ELR (cell line): ENCODE data around the gene PLP2.
"Not testable (repeated sequence)": the region's sequence is repeated elsewhere in the genome, so short reads cannot be mapped to it uniquely, and the experiment has no call there.

Experiments
- DNase-seq: peaks from one replicate; pipeline ENCODE4 v3.0.0-alpha.2; 2015; ENCODE audit warnings: low read depth

The PLP2 gene, protein sequence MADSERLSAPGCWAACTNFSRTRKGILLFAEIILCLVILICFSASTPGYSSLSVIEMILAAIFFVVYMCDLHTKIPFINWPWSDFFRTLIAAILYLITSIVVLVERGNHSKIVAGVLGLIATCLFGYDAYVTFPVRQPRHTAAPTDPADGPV

GRCh38 chrX:49171752-49172279, at the start of gene PLP2:
TSS of gene PLP2 (plus strand) at chrX:49171898. CDS start at chrX:49172001, 103 bp downstream.
- DNase-seq, result peak; percentile 79

DNA sequence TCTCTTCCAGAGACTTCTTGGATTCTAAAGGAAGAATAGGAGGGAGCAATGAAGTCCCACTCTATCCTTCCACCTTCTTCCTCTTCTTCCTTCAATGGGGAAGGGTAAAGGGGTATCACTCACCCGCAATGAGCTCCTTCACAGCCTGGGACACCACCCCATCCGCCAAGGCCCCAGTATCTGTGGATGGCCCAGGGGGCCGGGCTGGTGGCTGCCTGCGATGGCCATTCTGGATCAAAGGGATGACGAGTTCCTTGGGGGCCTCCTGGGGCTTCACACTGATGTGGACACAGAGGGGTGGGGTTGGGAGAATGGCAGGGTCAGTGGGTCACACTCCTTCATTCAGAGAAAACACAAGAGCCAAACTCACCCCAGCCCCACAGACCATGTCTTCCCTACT, 49.2 kb upstream of the PLP2 start:
- no peak for DNase-seq

- not testable (repeated sequence) for DNase-seq
Observed at GRCh38 chrX:49127742-49128258, 43.9 kb upstream of the PLP2 start.

GRCh38 chrX:49129427-49129826, 42.3 kb upstream of the PLP2 start:
- no peak for DNase-seq

- DNase-seq, result not testable (repeated sequence)
Observed at GRCh38 chrX:49132275-49132674, 39.4 kb upstream of the PLP2 start.

DNA sequence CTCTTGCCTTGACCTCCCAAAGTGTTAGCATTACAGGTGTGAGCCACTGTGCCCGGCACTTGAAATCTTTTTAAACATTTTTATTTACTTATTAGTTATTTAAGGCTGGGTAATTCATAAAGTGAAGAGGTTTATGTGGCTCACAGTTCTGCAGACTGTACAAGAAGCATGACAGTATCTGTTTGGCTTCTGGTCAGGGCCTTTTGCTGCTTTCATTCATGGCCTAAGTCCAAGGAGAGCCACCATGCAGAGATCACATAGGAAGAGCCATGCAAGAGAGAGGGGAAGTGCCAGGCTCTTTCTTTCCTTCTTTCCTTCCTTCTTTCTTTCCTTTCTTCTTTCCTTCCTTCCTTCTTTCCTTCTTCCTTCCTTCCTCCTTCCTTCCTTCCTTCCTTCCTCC, 37.9 kb upstream of the PLP2 start:
- DNase-seq, result no peak

DNA sequence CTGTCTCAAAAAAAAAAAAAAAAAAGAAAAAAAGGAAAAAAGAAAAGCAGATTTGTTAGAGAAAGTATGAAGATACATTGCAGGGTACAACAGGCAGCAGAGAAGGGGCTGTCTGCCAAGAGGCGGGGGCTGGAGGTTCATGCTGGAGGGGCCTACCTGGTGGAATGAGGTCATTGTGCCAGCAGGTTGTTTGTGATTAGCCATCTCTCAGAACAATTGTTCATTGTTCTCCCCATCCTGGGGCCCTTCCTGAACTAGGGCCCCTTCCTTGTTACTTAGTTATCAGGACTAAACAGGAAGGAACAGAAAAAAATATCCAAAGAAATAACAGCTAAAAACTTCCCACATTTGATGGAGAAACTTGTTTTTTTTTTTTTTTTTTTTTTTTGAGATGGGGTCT, 34.2 kb upstream of the PLP2 start:
- DNase-seq, result no peak

- no peak for DNase-seq
Observed at GRCh38 chrX:49139713-49140112, 32.0 kb upstream of the PLP2 start.

DNA sequence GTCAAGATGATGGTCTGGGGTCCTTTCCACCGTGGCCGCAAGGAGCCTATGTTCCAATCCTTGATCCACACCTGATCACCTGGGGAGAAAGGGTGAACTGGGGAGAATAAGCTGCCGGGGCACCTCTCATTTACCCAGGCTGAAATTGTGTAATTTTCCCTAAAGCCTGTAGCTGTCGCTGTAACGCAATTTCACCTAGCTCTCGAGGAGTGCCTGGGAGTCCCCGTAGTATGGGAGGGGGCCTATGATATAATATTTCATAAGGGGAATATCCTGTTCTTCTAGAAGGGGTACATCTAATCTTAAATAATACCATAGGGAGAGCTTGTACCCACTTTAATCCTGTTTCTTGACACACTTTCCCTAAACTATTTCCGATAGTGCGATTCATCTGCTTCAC, 29.4 kb upstream of the PLP2 start:
- peak; percentile 33 for DNase-seq

DNA sequence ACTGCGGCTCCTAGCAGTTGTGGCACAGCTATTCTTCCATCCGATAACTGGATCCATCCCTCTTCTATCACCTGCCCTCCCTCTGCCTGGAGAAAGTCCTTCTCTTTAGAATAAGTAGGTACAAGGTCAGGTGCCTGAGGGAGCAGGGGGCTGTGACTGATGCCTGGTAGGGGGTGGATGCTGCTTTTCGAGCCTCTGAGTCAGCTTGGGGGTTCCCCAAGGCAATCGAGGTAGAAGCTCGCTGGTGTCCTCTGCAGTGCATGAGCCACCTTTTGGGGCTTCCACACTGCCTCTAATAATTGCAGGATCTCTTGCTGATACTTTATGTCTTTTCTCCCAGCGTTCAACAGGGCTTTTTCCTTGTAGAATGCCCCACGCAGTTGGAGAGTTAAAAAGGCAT, 28.5 kb upstream of the PLP2 start:
- not testable (repeated sequence) for DNase-seq

DNA sequence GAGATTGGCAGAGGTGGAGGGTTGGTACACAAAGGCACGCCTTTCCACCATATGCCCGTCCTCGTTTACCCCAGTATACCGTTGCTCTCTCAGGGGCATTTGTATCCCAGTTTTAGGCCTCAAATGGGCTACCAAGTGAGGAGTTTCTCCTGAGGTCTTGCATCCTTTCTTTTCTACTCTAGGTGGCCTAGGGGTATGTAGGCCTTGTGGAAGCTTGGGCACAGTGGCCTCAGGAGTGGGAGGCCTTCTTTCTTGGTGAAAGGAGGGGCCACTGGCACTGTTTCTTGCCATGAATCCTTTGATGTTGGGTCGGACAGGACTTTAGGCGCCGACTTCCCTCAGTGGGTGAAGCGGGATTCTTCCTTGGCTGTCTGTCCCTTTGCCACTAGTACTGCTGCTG, 24.4 kb upstream of the PLP2 start:
- no peak for DNase-seq

DNA sequence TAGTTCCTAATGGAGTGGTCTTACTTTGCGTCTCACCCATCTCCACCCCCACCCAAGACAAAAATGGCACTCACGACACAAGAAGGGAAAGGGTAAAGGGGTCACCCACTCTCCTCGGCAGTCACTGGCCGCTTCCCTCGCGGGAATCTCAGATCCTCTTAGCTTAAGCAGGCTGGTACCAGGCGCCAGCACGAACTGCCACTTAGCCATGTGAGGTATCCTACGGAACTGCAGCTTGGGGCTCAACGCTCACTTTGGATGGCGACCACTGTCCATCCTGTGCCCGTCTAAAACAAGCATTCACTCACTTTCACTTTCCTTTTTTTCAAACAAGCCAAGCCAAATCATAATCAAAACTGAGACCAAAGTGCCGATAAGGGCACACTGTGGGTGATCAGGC, 23.8 kb upstream of the PLP2 start:
- no peak for DNase-seq

DNA sequence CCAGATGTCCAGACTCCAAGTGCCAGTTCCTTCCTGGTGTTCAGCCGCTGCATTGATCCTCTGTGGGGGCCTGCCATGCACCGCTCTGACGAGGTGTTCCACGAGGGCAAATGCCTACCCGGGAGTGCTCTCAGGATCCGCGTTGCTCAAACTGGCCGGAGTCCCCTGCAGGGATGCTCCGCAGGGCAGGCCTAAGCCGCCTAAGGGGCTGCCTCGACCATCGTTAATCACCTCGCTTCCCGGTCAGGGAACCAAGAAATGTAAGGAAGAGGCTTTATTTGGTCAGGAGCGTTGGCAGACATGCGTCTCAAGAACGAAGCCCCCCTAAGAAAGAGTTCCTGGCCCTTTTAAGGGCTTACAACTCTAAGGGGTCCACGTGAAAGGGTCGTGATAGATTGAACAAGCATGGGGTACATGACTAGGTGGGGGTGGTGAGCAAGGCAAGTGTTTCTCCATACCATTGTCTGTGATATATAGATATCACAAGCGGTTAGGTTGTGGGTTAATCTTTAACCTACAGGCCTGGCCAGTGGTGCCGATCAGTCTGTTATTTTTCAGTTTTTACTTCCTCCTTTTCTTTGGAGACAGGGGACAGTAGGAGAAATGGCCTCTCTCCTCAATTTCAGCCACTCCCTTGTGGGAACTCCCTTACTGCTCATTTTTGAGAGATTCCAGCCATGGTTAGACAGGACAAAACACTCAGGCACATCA, 23.2 kb upstream of the PLP2 start:
- DNase-seq, result not testable (repeated sequence)

DNA sequence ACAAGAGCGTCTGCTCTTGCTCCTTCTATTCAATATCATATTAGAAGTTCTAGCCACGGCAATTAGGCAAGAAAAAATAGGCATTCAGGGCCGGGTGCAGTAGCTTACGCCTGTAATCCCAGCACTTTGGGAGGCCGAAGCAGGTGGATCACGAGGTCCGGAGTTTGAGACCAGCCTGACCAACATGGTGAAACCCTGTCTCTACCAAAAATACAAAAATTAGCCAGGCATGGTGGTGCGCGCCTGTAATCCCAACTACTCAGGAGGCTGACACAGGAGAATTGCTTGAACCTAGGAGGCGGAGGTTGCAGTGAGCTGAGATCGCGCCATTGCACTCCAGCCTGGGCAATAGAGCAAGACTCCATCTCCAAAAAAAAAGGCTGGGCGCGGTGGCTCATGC, 22.4 kb upstream of the PLP2 start:
- not testable (repeated sequence) for DNase-seq

GRCh38 chrX:49153467-49153866, 18.2 kb upstream of the PLP2 start:
- DNase-seq, result no peak

GRCh38 chrX:49155243-49155899, 16.3 kb upstream of the PLP2 start:
- DNase-seq, result peak; percentile 78

DNA sequence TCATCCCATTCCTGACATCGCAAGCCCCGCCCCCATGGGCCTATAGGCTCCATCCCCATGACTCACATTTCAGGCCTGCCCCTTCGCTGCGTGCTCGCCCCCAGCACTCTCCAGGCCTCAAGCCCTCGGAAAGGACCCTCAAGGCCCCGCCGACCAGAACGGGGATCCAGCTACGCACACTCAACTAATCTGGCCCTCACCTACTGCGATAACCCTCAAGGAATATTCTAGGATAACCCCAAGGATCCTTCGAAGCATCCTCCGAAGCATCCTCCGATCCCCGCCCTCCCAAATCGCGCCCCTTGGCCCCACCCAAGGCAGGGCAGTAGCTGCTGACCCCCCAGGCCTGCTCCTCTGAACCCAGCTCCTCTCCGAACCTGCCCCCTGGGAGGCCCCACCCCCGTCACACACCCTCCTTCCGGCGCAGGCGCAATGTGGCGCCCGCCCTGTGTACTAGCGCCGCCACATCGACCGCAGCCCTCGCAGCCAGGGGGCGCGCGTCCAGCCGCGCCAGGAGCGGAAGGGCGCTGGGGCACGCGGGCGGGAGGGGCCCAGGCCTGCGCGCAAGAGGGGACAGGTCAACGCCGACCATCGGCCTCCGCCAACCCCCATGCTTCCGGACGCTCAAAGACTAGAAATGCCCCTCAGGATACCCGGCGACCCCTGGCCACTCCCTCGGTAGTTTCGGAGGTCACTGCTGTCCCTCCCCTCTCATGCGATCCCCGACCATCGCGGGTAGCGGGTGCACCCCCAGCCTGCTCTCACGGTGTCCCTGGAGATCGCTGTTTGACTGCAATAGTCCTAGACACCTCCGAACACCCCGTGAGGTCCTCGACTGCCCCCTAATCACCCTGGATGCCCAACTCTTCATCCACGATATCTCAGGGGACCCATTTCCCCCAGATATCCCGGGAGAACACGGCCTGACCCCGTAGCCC, 15.5 kb upstream of the PLP2 start:
- DNase-seq, result peak; percentile 92

DNA sequence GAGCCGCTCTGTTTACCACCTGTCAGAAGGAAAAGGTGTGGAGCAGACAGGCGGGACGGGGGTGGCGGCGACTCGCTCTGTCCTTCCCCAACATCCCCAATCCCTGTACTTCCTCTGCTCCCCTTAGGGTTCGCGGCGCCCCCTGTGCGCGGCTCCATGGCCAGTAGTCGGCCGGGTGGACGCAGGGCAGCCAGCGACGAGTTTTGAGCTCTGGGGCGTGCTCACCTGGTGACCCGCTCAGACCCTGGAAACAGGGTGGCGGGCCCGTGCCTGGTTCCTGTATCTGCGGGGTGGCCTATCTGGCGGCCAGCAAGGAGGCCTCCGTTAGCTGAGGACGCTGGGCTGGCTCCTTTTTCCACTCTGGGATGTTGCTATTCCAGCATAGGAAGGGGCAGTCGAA, 14.5 kb upstream of the PLP2 start:
- DNase-seq, result no peak

DNA sequence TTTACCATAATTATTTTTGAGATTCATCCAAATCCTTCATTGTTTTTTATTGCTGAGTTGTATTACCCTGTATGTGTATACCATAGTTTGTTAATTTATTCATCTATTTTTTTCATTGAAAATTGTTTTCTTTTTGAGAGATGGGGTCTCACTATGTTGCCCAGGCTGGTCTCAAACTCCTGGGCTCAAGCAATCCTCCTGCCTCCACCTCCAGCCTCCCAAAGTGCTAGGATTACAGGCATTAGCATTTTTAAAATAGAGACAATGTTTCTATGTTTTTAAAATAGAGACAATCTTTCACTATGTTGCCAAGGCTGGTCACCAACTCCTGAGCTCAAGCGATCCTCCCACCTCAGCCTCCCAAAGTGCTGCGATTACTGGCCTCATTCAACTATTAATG, 10.8 kb upstream of the PLP2 start:
- DNase-seq, result no peak

DNA sequence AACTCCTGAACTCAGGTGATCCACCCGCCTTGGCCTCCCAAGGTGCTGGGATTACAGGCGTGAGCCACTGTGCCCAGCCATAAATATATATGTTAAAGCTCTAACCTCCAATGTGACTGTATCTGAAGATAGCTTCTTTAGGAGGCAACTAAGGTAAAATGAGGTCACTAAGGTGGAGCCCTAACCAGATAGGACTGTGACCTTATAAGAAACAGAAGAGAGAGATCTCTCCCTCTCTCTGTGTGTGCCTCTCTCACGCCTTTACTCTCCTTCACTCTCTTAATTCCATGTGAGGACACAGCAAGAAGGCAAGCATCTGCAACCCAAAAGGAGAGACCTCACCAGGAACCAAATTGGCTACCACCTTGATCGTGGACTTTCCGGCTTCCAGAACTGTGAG, 10.1 kb upstream of the PLP2 start:
- DNase-seq, result no peak

DNA sequence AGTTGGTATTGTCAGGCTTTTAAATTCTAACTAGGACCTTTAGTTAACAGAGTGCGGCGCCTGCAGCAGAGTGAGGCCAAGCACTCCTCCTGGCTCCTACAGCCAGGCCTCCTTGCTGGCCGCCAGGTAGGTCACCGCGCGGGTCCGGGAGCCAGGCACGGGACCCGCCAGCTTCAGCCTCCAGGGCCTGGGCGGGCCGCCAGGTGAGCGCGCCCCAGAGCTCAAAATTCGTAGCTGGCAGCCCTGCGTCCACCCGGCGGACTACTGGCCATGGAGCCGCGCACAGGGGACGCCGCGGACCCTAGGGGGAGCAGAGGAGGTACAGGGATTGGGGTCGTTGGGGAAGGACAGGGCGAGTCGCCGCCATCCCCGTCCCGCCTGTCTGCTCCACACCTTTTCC, 9.1 kb upstream of the PLP2 start, which contains the start of gene MAGIX:
Gene MAGIX (plus strand): TSS at position 139 of the 400 bp plus-strand sequence. CDS start 132 bp downstream, at position 271.
- no peak for DNase-seq
